ENCODE measurements around the gene LRP1B. TPM values are rescaled to one million over a fixed set of nuclear protein-coding genes. Genes with fewer than 3 reads are reported as not detected.

Gene LRP1B
- total RNA-seq, 1 donor from 2014 or later = 0.25 TPM

- Mint-ChIP-seq H3K27ac (ENCODE audit: unreplicated experiment) (no peak overlapping the region), H3K9me3 (ENCODE audit: low read depth) (no peaks in the 10 kb centered on the region), H3K36me3 (ENCODE audit: low read depth) (no peaks in the 10 kb centered on the region), H3K27me3 (ENCODE audit: low read depth) (no peaks in the 10 kb centered on the region), H3K4me3 (ENCODE audit: unreplicated experiment) (no peak overlapping the region), H3K4me1 (ENCODE audit: low read depth) (peaks cover 9% of the 10 kb centered on the region)
- TF ChIP-seq CTCF (IDR thresholded peaks at IDR 0.05) = no peak
- no peak for DNase-seq (ENCODE audit: low spot score)
Measured at GRCh38 chr2:141534666-141535362, 596.0 kb downstream of the LRP1B start.

- Mint-ChIP-seq H3K27ac (ENCODE audit: unreplicated experiment) (no peak overlapping the region), H3K36me3 (ENCODE audit: low read depth) (no peaks in the 10 kb centered on the region), H3K9me3 (ENCODE audit: low read depth) (no peaks in the 10 kb centered on the region), H3K27me3 (ENCODE audit: low read depth) (no peaks in the 10 kb centered on the region), H3K4me1 (ENCODE audit: low read depth) (peaks cover 4% of the 10 kb centered on the region), H3K4me3 (ENCODE audit: unreplicated experiment) (no peak overlapping the region)
- no peak for DNase-seq (ENCODE audit: low spot score)
- TF ChIP-seq CTCF (IDR thresholded peaks at IDR 0.05) = no peak
Measured at GRCh38 chr2:141529659-141530058, 601.2 kb downstream of the LRP1B start.

- no peaks in the 10 kb centered on the region for H3K9me3 Mint-ChIP-seq (ENCODE audit: low read depth)
- H3K27ac Mint-ChIP-seq (ENCODE audit: unreplicated experiment) = no peak overlapping the region
- no peak overlapping the region for H3K4me3 Mint-ChIP-seq (ENCODE audit: unreplicated experiment)
- TF ChIP-seq CTCF (IDR thresholded peaks at IDR 0.05) = no peak
- no peaks in the 10 kb centered on the region for H3K27me3 Mint-ChIP-seq (ENCODE audit: low read depth)
- H3K4me1 Mint-ChIP-seq (ENCODE audit: low read depth) = no peaks in the 10 kb centered on the region
- no peaks in the 10 kb centered on the region for H3K36me3 Mint-ChIP-seq (ENCODE audit: low read depth)
- no peak for DNase-seq (ENCODE audit: low spot score)
Measured at GRCh38 chr2:141528990-141529389, 601.8 kb downstream of the LRP1B start.

- no peaks in the 10 kb centered on the region for H3K36me3 Mint-ChIP-seq (ENCODE audit: low read depth)
- no peak for DNase-seq (ENCODE audit: low spot score)
- no peak for TF ChIP-seq CTCF (IDR thresholded peaks at IDR 0.05)
- H3K27me3 Mint-ChIP-seq (ENCODE audit: low read depth) = no peaks in the 10 kb centered on the region
- H3K9me3 Mint-ChIP-seq (ENCODE audit: low read depth) = no peaks in the 10 kb centered on the region
- no peaks in the 10 kb centered on the region for H3K4me1 Mint-ChIP-seq (ENCODE audit: low read depth)
- no peak overlapping the region for H3K27ac Mint-ChIP-seq (ENCODE audit: unreplicated experiment)
- no peak overlapping the region for H3K4me3 Mint-ChIP-seq (ENCODE audit: unreplicated experiment)
Measured at GRCh38 chr2:141526760-141527159, 604.1 kb downstream of the LRP1B start.

- Mint-ChIP-seq H3K4me3 (ENCODE audit: unreplicated experiment) (no peak overlapping the region), H3K36me3 (ENCODE audit: low read depth) (no peaks in the 10 kb centered on the region), H3K4me1 (ENCODE audit: low read depth) (no peaks in the 10 kb centered on the region), H3K27ac (ENCODE audit: unreplicated experiment) (no peak overlapping the region), H3K9me3 (ENCODE audit: low read depth) (no peaks in the 10 kb centered on the region), H3K27me3 (ENCODE audit: low read depth) (no peaks in the 10 kb centered on the region)
- DNase-seq (ENCODE audit: low spot score) = no peak
- TF ChIP-seq CTCF (IDR thresholded peaks at IDR 0.05) = no peak
Measured at GRCh38 chr2:141524777-141525176, 606.0 kb downstream of the LRP1B start.
